ENCODE measurements around the gene HPGDS.

DNA sequence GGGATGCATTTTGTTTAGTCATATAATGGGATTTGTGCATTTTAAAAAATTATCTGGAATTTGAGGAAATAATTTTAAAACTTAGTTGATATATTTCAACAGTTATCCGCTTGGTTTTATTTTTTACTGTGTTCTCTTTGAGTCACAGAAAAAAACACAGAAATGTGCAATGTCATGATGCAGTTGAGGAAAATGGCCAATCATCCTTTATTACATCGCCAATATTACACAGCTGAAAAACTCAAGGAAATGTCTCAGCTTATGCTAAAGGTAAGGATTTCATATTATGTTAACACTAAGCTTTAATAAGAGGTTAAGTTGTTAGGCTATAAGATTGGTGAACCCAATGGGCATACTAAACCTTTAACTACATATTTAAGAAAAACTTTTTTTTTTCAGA is 63.9 kb downstream of the HPGDS start:
- TF ChIP-seq, protein P1, sequence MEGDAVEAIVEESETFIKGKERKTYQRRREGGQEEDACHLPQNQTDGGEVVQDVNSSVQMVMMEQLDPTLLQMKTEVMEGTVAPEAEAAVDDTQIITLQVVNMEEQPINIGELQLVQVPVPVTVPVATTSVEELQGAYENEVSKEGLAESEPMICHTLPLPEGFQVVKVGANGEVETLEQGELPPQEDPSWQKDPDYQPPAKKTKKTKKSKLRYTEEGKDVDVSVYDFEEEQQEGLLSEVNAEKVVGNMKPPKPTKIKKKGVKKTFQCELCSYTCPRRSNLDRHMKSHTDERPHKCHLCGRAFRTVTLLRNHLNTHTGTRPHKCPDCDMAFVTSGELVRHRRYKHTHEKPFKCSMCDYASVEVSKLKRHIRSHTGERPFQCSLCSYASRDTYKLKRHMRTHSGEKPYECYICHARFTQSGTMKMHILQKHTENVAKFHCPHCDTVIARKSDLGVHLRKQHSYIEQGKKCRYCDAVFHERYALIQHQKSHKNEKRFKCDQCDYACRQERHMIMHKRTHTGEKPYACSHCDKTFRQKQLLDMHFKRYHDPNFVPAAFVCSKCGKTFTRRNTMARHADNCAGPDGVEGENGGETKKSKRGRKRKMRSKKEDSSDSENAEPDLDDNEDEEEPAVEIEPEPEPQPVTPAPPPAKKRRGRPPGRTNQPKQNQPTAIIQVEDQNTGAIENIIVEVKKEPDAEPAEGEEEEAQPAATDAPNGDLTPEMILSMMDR (IDR thresholded peaks at IDR 0.05), result no peak
- no peak for TF ChIP-seq EP300 (IDR thresholded peaks at IDR 0.05)
